HUES6 (cell line): ENCODE results near the gene TMEM144.

ENCODE experiments used
- H3K27ac ChIP-seq: 2 replicates; pipeline ENCODE4 v1.7.0; 2013; ENCODE audit warnings: low read depth, mild to moderate bottlenecking, low read length, inconsistent platforms
- H3K27me3 ChIP-seq: 2 replicates; pipeline ENCODE4 v1.6.1; 2013; ENCODE audit warnings: low read length; ENCODE audit not compliant: control insufficient read depth, insufficient read depth
- H3K36me3 ChIP-seq: 2 replicates; pipeline ENCODE4 v1.6.1; 2013; ENCODE audit warnings: low read length; ENCODE audit not compliant: control insufficient read depth, insufficient read depth
- H3K4me1 ChIP-seq: 2 replicates; pipeline ENCODE4 v1.6.1; 2013; ENCODE audit warnings: low read length; ENCODE audit not compliant: control insufficient read depth, insufficient read depth
- H3K4me3 ChIP-seq: 2 replicates; pipeline ENCODE4 v1.5.1; 2013; ENCODE audit warnings: low read depth, low read length
- H3K9ac ChIP-seq: one replicate; pipeline ENCODE4 v1.6.1; 2013; ENCODE audit warnings: mild to moderate bottlenecking, low read length
- H3K9me3 ChIP-seq: 2 replicates; pipeline ENCODE4 v1.6.1; 2013; ENCODE audit warnings: low read depth, low read length; ENCODE audit not compliant: control insufficient read depth, insufficient read depth

TMEM144 gene

DNA sequence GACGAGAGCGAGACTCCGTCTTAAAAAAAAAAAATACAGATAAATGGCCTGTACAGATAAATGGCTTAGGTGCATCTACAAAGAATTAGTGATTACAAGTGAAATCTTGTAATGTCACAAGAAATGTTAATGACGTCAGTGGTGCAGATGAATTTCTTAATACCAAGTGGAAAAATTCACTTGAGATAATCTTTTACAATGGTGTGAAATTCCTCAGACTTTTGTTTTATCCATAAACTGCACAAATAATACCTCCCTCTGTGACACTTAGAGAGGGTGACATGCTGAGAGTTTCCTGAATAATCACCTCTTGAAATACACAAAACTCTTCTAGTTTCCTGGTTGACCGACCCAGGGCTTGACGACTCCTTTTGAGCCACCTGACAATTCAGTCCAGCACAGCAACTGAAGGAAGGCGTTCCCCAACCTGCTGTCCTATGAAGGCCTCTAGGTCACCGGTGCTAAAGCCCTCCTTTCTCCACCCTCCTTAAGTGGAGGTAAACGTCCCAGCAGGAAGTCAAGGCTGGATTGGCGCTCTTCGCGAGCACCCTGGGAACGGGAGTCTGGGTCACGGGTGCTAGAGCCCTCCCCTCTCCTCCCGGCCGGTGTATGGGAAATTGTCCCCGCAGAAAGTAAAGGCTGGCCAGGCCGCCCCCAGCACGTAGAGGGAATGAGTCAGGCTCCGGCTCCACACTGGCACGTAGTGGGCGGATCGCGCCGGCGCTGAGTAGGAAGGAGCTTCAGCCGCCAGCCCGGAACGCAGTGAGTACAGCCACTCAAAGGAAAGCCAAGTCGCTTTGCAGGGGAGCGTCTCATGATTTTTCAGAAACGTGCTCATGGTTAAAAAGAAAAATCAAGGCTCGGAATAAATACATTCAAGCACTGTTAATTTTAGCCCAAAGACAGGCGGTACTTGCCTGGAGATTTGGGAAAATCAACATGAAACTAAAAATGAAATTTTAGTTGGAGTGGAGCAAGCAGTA is at the start of gene TMEM144:
TSS of gene TMEM144 (plus strand) at position 662 of the 983 bp plus-strand sequence. CDS start 2,182 bp downstream, outside the sequence.
- Histone ChIP-seq H3K36me3 (no peaks in the 10 kb centered on the region), H3K4me1 (no peaks in the 10 kb centered on the region; the same call in 1 of the 2 replicates), H3K27ac (peak within 1 kb of the TSS; percentile 23; the same call in 1 of the 2 replicates), H3K4me3 (peak within 1 kb of the TSS; percentile 69), H3K27me3 (no peaks in the 10 kb centered on the region), H3K9ac (peak within 1 kb of the TSS; percentile 59), H3K9me3 (no peaks in the 10 kb centered on the region)

DNA sequence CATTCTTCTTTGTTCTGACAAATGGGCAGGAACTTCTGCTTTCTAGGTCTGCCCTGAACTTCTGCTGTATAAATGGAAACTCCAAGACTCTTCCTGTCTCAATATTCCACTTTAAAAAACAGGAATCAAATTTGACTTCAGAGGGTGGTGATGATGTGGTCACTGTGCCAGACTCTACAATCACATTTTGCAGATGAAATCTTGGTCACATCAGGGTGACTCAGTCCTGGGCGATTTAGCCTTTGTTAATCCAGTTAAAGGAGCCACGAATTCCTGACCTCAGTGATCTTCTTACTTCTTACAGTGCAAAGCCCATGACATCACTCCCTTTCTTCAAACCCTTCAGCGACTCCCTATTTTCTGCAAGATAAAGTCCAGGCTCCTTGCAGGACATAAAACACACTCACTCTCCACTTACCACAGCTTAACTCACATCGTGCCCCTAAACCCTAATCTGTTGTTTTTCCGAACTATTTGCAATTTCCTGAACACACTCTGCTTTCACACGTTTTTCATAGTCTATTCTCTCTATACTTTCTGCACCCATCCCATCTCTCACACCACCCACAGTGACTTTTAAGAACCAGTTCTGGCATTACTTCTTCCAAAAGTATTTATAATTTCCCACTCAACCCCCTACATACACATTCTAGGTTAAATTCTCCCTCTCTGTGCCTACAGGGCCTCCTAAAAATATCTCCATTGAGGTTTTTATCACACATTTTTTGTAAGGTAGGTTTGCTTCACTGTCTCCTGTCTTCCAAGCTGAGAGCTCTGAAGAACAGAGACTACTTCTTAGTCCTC is 48.5 kb upstream of the TMEM144 start:
- H3K9ac ChIP-seq, result no peak overlapping the region

DNA sequence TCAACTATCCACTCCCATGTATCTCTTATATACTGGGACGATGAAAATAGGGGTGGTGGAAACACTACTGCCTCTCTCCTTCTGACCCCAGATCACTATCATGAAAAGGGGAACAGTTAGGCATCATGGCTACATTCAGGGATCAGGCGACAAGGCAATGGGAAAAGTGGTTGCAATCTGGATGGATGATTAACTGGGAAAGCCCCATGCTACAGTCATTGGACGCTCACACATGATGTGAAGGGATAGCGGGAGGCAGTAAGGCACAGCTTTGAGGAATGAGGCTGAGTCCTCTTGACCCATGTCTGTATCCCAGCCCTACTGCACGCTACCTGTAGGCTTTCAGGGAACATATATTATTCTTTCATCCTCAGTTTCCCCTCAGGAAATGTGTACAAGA is 47.7 kb upstream of the TMEM144 start:
- H3K27me3 ChIP-seq, result no peaks in the 10 kb centered on the region
- H3K4me1 ChIP-seq, result peaks cover 4% of the 10 kb centered on the region; the same call in 1 of the 2 replicates

More for the DNA sequence above, 48.5 kb upstream of the TMEM144 start:
- Histone ChIP-seq H3K36me3 (no peaks in the 10 kb centered on the region), H3K27me3 (no peaks in the 10 kb centered on the region), H3K9me3 (no peaks in the 10 kb centered on the region), H3K4me3 (no peak overlapping the region), H3K27ac (no peak overlapping the region), H3K4me1 (peaks cover 7% of the 10 kb centered on the region; the same call in 1 of the 2 replicates)

GRCh38 chr4:158163941-158164767 is 46.1 kb upstream of the TMEM144 start:
- Histone ChIP-seq H3K4me3 (no peak overlapping the region), H3K4me1 (0 out of 2 replicates have a peak, but pooled peaks cover 3% of the 10 kb centered on the region)

More for the DNA sequence above, 47.7 kb upstream of the TMEM144 start:
- Histone ChIP-seq H3K4me3 (no peak overlapping the region), H3K9ac (no peak overlapping the region), H3K36me3 (no peaks in the 10 kb centered on the region), H3K9me3 (no peaks in the 10 kb centered on the region), H3K27ac (no peak overlapping the region)

GRCh38 chr4:158164768-158165213 is 45.5 kb upstream of the TMEM144 start:
- Histone ChIP-seq H3K9ac (no peak overlapping the region), H3K9me3 (no peaks in the 10 kb centered on the region), H3K36me3 (no peaks in the 10 kb centered on the region), H3K27me3 (no peaks in the 10 kb centered on the region), H3K27ac (no peak overlapping the region), H3K4me1 (0 out of 2 replicates have a peak, but pooled peaks cover 3% of the 10 kb centered on the region), H3K4me3 (no peak overlapping the region)

More at GRCh38 chr4:158163941-158164767, 46.1 kb upstream of the TMEM144 start:
- H3K9me3 ChIP-seq, result no peaks in the 10 kb centered on the region
- H3K36me3 ChIP-seq, result no peaks in the 10 kb centered on the region
- no peak overlapping the region for H3K27ac ChIP-seq
- no peaks in the 10 kb centered on the region for H3K27me3 ChIP-seq
- H3K9ac ChIP-seq, result no peak overlapping the region

GRCh38 chr4:158166701-158167100 is 43.6 kb upstream of the TMEM144 start:
- no peaks in the 10 kb centered on the region for H3K36me3 ChIP-seq
- H3K9ac ChIP-seq, result no peak overlapping the region
- no peak overlapping the region for H3K27ac ChIP-seq
- no peaks in the 10 kb centered on the region for H3K27me3 ChIP-seq
- no peak overlapping the region for H3K4me3 ChIP-seq
- H3K9me3 ChIP-seq, result no peaks in the 10 kb centered on the region
- H3K4me1 ChIP-seq, result 0 out of 2 replicates have a peak, but pooled peaks cover 3% of the 10 kb centered on the region

- no peaks in the 10 kb centered on the region for H3K27me3 ChIP-seq
- 0 out of 2 replicates have a peak, but pooled peaks cover 6% of the 10 kb centered on the region for H3K4me1 ChIP-seq
- no peaks in the 10 kb centered on the region for H3K9me3 ChIP-seq
- H3K4me3 ChIP-seq, result no peak overlapping the region
- H3K9ac ChIP-seq, result no peak overlapping the region
- H3K36me3 ChIP-seq, result no peaks in the 10 kb centered on the region
- no peak overlapping the region for H3K27ac ChIP-seq
These were observed 41.7 kb upstream of the TMEM144 start for GRCh38 chr4:158168606-158169005.

GRCh38 chr4:158169506-158169905 is 40.8 kb upstream of the TMEM144 start:
- Histone ChIP-seq H3K4me1 (0 out of 2 replicates have a peak, but pooled peaks cover 6% of the 10 kb centered on the region), H3K9ac (no peak overlapping the region), H3K27me3 (no peaks in the 10 kb centered on the region), H3K36me3 (no peaks in the 10 kb centered on the region), H3K4me3 (no peak overlapping the region), H3K9me3 (no peaks in the 10 kb centered on the region), H3K27ac (no peak overlapping the region)

GRCh38 chr4:158169931-158170690 is 40.2 kb upstream of the TMEM144 start:
- no peak overlapping the region for H3K4me3 ChIP-seq
- H3K9me3 ChIP-seq, result no peaks in the 10 kb centered on the region
- 0 out of 2 replicates have a peak, but pooled peaks cover 3% of the 10 kb centered on the region for H3K4me1 ChIP-seq
- no peak overlapping the region for H3K27ac ChIP-seq
- H3K27me3 ChIP-seq, result no peaks in the 10 kb centered on the region
- H3K36me3 ChIP-seq, result no peaks in the 10 kb centered on the region
- no peak overlapping the region for H3K9ac ChIP-seq
